ENCODE results near the gene METTL17.

Gene METTL17

DNA sequence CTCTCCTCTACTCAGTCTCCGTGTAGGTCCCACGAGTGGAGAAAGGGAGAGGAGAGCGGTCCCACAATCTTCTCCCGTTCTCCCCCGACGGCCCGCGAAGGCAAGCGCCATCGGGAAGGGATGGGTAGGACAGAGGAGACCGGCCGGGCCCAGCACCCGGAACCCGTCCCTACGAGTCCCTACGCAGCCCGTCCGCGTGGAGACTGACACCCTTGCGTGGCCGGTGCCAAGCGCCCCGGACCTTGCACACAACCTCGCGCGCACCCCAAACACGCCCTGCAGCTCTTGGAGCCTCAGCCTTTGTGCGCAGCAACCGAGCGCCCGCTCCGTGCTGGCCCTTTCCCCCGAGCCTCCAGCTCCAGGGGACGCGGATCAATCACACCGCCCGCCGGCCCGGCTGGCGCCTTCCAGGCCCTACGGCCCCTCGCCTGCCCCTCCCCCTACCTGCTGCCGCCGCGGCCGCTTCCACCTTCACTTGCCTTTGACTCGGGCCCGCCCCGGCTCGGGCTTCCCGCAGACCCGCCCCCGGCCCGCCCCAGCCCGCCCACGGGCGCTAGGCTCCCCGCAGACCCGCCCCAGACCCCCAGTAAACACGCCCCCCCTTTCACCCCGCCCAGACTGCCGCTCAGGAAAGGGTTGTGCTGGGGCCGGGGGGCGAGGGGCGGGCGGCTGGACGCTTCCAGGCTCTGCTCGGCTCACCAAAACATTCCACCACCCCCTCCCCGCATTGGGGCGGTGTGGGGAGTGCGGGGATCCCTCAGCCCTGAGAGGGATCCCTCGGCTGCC, 35.0 kb downstream of the METTL17 start, which contains the start of gene NDRG2:
NDRG2 (minus strand) TSS at position 477 of the 786 bp plus-strand sequence. CDS start 1,746 bp downstream, outside the sequence.
- DNase-seq = peak; percentile 23

DNA sequence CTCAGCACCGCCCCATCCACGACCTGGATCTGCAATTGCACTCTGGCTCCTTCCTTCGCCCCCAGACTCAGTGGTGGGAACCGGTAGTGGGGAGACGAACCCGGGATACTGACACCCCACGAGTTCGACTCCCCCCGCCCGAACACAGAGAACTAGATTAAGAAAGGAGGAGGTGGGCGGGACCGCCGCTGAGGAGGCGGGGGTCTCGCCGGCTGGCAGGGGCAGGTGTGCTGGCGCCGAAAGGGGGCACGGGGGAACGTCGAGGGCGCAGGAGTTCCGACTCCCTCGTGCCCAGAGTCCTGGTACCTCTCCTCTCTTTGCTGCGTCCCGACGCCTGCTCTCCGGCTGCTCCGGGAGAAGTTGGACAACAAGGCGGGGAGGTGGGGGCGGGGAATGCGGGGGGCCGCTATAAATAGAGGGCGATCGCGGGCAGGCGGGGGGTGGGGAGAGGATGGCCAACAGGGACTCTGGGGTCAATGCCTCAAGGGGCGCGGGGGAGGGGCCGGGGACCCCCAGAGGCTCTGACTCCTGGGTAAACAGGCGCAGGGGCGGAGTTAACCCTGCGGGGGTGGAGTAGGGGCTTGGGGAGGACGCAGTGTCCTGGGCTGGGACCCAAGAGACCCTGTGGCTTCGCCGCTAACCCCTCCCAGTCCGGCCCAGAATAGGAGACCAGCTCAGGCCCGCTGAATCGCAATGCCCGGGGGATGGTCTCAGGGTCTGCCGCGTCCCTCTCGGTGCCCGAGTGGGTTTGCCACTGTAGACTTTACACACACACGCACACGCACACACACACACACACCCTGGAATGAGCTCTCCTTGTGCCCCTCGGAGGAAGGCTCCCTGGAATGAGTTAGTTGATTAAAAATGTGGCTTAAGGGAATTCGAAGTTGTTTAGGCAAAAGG, 35.8 kb downstream of the METTL17 start:
- DNase-seq = no peak

DNA sequence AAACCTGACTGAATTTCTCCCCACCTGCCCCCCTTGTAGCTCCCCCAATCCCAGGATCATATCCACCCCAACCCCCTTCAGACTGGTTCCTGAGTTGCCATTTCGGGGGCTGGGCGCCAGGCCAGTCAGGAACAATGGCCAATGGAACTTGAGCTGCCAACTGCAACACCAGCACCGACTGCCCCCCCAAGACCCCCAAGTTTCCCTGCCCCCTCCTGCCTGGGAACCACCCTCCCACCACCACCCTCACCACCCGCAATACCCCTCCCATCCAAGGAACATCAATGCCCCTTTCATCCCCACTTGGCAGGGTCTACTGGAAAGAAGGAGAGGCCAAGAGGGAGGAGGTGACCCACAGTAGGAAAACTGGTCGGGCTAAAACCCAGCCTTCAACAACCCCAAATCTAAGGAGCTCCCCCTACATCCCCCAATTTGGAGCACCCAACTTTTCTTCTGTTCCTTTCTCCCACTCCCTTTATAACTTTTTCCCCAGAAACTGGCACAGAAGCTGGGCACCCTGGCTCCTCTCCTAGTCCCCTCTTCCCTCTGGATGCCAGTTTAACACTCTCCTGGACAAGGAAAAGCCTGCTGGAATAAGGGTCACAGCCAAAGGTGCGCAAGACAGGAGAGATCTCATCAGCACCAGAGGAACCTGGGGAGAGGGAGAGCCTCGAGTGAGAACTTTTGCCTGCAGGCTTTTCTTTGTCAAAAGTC, 36.7 kb downstream of the METTL17 start:
- no peak for DNase-seq

DNA sequence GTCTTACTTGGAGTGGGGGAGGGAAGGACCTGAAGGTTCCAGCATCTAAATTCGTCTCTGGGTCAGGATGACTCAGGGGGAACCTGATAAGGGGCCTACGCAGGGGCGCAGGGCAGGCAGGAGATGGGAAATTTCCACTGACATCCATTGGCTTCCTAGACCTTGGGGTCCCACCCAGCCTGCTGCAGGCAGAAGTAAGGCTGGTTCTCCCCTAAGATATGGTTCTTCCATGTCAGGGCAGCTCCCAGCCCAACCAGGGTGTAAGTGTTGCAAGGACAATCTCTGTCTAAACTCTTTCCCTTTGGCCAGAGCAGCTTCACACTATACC, 37.2 kb downstream of the METTL17 start:
- no peak for DNase-seq

DNA sequence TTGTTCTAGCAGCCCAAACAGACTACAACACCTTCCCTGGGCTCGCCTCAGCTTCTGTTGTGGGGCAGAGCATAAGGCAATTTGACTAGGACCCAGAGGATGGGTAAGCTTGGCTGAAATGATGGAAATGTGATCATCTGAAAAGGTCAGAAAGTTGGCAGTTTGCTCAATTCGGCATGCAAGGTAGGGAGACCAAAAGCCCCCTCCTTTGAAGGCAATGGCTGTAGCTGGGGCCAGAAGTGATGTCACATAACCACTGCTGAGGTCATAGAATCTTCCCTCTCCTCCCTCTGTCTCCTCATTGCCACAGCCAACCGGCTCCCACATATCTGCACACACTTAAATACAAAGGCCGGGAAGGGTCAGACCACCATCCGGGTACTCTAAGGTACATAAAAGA, 40.1 kb downstream of the METTL17 start, which contains the start of gene TPPP2:
TPPP2 (plus strand) TSS at position 301 of the 400 bp plus-strand sequence. CDS start 365 bp downstream, outside the sequence.
- no peak for DNase-seq

DNA sequence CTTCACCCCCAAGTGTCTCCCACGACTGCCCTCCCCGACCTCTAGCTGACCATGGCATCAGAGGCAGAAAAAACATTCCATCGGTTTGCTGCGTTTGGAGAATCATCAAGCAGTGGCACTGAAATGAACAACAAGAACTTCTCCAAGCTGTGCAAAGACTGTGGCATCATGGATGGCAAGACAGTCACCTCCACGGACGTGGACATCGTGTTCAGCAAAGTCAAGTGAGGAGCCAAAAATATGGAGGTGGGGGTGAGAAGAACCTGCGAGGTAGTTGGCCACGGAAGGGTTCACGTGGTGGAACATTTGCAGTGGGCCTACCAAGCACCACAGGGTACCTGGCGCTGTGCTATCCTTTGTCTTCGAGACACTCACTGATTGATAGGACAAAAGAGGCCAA, 40.8 kb downstream of the METTL17 start:
- DNase-seq = no peak

DNA sequence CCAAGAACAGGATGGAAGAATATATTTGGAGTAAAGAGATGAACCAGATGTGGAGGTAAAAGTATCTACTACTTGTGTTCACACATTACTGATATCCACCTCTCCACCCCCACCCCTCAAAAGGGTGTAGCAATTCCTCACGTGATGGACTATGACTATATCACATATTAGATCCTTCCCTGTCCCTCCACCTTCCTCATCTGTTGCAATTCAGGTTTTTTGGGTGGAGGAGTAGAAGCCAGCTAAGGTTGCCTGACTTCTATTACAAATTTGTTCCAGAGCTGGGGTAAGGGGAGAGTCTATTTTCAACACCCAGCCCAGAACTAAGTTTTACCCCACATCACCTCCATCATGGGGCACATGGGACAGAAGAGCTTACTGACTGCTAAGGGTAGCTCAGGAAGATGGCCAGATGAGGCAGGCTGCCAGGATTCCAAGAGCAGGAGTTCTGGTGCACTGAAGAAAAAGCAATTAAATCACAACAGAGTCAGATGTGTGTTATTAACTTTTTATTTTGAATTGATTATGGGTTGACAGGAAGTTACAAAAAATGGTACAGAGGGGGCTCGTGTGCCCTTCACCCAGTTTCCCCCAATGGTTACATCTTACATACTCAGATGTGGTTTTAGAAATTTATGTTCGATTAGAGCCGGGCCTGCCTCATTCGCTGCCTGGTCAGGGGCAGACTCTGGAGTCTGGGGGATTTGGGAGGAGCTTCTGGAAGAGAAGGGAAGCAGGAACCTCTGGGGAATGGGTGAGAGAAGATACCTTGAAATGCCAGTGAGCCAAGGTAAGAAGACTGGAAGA, 42.7 kb downstream of the METTL17 start:
- no peak for DNase-seq

DNA sequence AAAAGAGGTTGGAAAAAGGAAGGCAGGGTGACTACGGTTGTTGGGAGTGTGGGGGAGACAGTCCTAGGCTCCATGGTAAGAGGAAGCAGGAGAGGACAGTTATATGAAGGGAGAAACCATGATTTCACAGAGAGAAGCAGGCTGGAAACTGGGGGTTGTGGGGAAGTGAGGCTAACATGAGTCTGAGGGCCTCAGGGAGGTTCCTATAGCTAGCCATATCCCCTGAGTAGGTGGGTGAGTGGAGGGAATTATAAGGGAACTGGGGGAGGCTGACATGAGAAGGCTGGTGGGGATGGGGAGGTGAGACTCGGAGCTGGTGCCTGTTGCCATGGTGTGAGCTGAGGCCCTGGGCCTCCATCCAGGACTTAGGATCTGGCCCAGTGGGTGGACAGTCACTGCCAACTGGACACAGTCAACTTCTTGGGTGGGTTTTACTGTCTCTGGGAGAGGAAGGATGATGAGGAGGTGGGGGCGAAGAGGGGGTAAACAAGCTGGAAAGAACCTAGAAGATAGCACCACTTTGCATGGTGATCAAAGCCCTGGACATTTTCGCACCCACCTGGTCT, 43.4 kb downstream of the METTL17 start:
- no peak for DNase-seq

DNA sequence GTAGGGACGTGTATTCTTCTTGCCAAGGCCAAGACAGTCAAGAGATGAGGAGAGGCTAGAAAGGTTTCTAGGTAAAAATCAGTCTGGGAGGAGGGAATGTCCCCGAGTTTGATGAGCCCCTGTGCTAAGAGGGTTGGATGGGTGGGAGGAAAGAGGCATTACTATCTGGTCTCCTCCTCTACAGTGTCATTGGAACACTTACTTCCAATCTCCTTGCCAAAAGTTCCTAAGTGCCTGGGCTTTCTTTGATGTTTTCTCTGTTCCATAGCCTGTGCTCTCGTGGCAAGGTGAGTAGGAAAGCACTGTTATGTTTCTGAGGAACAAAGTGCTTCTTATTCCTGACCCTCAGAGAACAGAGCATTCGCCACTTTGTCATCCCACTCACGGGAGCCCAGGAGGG, 44.9 kb downstream of the METTL17 start, which contains the start of gene RNASE13:
RNASE13 (minus strand) TSS at position 101 of the 400 bp plus-strand sequence. CDS start 519 bp downstream, outside the sequence.
- DNase-seq = no peak

DNA sequence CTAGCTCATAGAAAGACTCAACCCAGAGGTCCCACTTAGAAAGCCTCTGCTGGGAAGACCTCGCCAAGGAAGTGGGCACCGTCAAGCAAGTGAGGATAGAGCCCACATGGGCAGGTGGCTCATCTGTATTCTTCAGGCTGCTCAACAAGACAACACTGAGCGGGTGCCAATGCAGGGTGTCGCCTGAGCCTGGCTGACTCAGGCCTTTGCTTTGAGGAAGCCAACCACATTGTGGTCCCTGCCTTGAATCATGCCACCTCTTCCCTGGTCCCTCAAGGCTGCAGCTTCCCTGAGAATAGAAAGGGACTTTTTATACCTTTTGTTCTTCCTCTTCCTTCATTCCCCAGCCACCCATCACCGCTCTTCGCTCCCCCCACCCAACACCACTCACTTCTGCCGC, 47.0 kb downstream of the METTL17 start:
- DNase-seq = no peak

DNA sequence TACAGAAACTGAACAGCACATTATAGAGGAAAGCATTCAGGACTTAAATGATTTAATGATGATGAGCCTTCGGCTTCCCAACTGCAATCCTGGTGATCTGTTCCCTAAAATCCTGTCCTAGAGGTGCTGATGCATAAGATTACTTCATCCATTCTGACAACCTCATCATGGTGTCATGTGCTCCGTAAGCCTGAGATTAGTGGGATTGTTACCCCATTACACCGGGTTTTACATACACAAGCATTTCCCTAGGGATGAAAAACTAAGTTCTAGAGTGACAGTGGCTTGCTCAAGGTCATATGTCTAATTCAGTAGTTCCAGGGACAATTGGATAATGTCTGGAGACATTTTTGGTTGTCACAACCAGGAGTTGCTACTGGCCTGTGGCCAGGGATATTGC, 47.4 kb downstream of the METTL17 start:
- no peak for DNase-seq

DNA sequence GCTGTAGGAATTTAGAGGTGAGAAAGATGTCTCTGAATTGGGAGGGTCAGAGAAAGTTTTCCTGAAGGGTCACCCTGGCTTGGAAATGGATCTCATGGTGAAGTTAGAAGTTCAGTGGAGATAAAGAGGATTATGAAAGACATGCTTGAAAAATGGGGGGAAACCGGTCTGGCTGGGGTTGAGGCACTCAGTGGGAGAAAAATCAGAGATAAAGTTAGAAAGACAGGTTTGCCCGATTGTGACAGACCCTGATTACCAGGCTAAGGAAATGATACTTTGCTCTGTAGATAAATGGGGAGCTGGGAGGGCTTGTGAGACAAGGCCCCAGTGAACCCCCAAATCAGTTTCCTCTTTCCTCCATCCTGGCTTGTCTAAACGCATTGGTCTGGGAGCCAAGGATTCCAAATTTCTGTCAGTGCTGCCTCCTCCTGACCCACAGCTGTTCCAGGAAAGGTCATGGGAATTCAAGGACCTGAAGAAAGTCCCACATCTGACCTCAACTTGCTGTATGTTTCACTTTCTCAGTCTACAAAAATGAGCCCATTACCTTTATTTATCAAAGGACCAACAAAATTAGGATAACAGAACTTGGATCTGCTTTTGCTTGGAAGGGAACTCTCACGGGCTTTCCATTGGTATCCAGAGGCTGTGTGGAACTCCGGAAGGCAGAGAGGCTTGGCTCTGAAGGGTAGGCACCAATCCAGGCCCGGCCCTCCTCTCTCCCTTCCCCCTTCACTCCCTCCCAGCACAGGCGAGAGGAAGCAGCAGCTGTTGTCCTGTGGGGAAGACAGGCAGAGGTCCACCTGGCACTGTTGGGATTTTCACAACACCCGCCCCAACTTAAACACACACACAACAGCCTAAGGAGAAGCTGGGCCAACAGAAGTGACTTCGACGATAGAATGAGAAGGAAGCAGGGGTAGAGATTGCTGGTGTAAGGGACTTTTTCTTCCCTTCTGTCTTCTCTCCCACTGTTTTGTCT, 49.0 kb downstream of the METTL17 start:
- peak; percentile 51 for DNase-seq

DNA sequence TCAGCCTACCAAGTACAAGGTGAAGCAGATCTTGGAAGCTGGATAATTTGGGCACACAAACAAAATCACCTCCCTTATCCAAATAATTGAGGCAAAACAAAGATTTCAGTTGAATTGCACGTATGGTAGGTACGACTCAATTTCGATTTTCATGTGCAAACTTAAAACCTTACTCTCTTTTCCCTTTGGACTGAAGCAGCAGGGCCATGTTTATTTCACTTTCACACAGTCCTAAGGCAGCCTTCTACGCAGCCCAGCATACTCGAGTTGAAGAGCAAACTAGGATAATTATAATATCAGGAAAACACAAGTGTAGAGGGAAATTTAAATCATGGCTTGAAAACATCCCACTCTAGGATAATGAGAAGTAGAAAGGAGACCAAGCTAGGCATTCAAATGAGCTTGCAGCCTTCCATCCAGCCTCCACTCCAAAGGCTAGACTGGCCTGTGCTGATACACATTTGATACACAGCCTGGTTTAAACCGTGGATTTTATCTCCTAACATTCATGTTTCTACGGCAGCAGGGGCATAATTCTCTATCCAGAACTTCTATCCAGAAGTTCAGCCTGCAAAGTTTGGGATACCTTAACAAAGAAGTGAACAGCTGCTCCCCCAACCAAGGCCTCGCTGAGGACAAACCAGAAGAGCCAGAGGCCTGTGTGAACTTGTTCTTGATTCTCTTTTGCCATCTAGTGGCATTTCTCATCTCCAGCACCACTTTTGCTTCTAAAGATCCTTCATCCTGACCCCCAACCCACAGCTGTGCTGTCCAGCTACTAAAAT, 50.0 kb downstream of the METTL17 start:
- peak; percentile 67 for DNase-seq

DNA sequence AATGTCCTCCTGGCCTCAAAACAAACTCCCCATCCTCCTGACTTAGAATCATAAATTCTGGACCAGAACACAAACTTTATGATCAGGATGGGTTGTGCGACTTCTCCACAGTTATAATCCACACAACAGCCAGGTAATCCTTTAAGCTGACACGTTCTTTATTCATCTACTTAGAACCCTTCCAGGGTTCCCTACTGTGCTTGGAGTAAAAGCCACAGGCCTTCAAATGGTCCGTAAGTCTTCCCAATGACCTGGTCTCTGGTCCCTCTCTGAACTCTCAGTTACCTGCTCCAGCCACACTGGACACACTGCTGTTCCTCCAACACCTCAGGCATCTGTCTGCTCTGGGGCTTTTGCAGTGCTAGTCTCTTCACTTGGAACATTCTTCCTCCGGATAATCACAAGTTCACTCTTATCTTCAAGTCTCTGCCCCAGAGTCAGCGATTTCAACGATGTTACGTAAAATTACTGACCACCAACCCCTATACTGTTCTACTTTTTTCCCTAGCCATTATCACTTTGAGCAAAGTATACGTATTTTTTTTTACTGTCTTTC, 50.7 kb downstream of the METTL17 start:
- no peak for DNase-seq

DNA sequence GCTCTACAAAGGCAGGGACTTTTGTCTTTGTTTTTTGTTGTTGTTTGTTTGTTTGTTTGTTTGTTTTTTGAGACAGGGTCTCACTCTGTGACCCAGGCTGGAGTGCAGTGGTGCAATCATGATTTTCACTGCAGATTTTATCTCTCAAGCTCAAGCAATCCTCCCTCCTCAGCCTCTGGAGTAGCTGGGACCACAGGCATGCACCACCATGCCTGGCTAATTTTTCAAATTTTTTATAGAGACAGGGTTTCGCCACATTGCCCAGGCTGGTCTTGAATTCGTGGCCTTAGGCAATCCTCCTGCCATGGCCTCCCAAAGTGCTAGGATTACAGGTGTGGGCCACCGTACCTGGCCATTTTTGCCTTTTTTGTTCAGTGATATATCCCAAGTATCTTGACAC, 51.2 kb downstream of the METTL17 start:
- peak; percentile 25 for DNase-seq

DNA sequence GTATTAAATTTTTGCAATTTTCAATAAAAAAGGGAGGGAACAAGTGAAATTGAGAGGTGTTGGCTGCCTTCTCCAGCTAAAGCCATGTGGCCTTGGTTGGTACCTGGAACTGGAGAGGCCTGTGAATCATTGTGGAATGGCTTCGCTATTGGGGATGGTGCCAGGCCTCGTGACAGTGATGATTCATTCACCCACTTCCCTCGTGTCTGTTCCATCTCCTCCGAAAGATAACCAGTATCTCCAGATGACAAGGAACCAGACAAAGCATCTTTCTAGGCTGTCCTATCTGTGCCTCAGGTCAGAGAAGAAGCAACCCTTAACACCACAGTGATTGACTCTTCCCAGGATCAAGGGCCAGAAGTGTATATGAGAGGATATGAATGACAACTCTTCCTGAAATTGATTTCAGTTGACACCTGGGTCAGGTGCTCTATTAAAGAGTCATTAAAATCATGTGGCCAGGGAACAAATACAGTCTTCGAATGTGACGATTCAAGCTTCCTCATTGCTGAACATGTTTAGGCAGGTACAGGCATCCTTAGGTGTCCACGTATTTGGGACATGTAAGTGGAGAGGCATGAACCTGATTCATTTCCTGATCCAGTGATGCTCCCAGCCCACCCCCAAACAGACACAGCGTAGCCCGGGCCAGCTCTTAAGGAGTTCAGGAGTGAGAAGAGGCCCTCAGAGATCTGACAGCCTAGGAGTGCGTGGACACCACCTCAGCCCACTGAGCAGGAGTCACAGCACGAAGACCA, 52.1 kb downstream of the METTL17 start, which contains the start of gene RNASE7:
RNASE7 (plus strand) TSS at position 687 of the 758 bp plus-strand sequence. CDS start 631 bp downstream, outside the sequence.
- DNase-seq = peak; percentile 20

DNA sequence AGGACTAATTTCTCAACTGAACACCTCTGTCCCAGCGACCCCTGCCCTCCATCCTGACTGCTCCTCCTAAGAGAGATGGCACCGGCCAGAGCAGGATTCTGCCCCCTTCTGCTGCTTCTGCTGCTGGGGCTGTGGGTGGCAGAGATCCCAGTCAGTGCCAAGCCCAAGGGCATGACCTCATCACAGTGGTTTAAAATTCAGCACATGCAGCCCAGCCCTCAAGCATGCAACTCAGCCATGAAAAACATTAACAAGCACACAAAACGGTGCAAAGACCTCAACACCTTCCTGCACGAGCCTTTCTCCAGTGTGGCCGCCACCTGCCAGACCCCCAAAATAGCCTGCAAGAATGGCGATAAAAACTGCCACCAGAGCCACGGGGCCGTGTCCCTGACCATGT, 53.1 kb downstream of the METTL17 start:
- DNase-seq = no peak

DNA sequence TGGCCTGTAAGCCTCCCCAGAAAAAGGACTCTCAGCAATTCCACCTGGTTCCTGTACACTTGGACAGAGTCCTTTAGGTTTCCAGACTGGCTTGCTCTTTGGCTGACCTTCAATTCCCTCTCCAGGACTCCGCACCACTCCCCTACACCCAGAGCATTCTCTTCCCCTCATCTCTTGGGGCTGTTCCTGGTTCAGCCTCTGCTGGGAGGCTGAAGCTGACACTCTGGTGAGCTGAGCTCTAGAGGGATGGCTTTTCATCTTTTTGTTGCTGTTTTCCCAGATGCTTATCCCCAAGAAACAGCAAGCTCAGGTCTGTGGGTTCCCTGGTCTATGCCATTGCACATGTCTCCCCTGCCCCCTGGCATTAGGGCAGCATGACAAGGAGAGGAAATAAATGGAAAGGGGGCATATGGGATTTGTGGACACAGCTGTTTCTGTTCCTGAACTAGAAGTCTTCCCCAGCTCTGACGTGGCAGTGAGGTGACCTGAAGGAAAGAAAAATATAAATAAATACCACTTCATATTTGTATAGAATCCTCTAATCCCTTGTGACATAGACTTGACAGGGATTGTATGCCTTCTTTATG, 53.7 kb downstream of the METTL17 start:
- no peak for DNase-seq
